DND-41 (cell line): ENCODE results near the gene IFRD1.

Experiments
- ATAC-seq: fragments of 200-7000 bp; cut with Tn5 transposase; 3 replicates; pipeline ENCODE4 v1.9.1; 2021; ENCODE audit warnings: low read depth; ENCODE audit not compliant: insufficient read depth
- DNase-seq: peaks from one replicate; pipeline ENCODE4 v3.0.0-alpha.2; 2020
- H2AFZ ChIP-seq: 2 replicates; pipeline ENCODE4 v1.6.0; 2012; ENCODE audit warnings: low read depth, low read length
- H3K27ac ChIP-seq: 2 replicates; pipeline ENCODE4 v1.5.1; 2012; ENCODE audit warnings: low read length, inconsistent platforms
- H3K27me3 ChIP-seq: fragments of 200-600 bp; sonication (generic); 2 replicates; pipeline ENCODE4 v1.6.0; 2012; ENCODE audit warnings: low read length, mild to moderate bottlenecking, inconsistent platforms; ENCODE audit not compliant: insufficient read depth, poor library complexity
- H3K36me3 ChIP-seq: 2 replicates; pipeline ENCODE4 v1.5.1; 2012; ENCODE audit warnings: low read length, inconsistent platforms; ENCODE audit not compliant: insufficient read depth
- H3K4me1 ChIP-seq: 2 replicates; pipeline ENCODE4 v1.5.1; 2012; ENCODE audit warnings: mild to moderate bottlenecking, low read length; ENCODE audit not compliant: insufficient read depth
- H3K4me2 ChIP-seq: 2 replicates; pipeline ENCODE4 v1.6.0; 2012; ENCODE audit warnings: mild to moderate bottlenecking, moderate library complexity, low read length, inconsistent platforms; ENCODE audit not compliant: insufficient read depth
- H3K4me3 ChIP-seq, 2 experiments: fragments of 200-600 bp in 1 of 2; shearing (Covaris generic) in 1 of 2; 2 replicates each; pipeline ENCODE4 v1.5.1; 2012 to 2016; ENCODE audit warnings: inconsistent platforms in 2 of 2, low read length in 2 of 2, mild to moderate bottlenecking in 2 of 2, low read depth in 1 of 2, moderate library complexity in 1 of 2
- H3K79me2 ChIP-seq: 2 replicates; pipeline ENCODE4 v1.6.0; 2012; ENCODE audit warnings: low read length, inconsistent platforms; ENCODE audit not compliant: insufficient read depth
- H3K9ac ChIP-seq: 2 replicates; pipeline ENCODE4 v1.6.0; 2012; ENCODE audit warnings: low read depth, mild to moderate bottlenecking, inconsistent platforms, low read length, moderate library complexity
- H3K9me3 ChIP-seq: 2 replicates; pipeline ENCODE4 v1.5.1; 2012; ENCODE audit warnings: low read length, moderate library complexity, mild to moderate bottlenecking, inconsistent platforms; ENCODE audit not compliant: insufficient read depth, severe bottlenecking
- H4K20me1 ChIP-seq: 2 replicates; pipeline ENCODE4 v1.6.0; 2012; ENCODE audit warnings: low read length; ENCODE audit not compliant: insufficient read depth
- CTCF ChIP-seq: IDR thresholded peaks from 2 replicates; pipeline ENCODE4 v1.5.1; 2012; ENCODE audit warnings: borderline replicate concordance, low read length, moderate library complexity, mild to moderate bottlenecking; ENCODE audit not compliant: poor library complexity, severe bottlenecking; ENCODE audit errors: extremely low read depth
- EZH2 ChIP-seq: IDR thresholded peaks from 3 replicates; pipeline ENCODE4 v1.6.1; 2012; ENCODE audit warnings: borderline replicate concordance, low read depth, mild to moderate bottlenecking, moderate library complexity, low read length, inconsistent platforms; ENCODE audit not compliant: severe bottlenecking

IFRD1 gene

DNA sequence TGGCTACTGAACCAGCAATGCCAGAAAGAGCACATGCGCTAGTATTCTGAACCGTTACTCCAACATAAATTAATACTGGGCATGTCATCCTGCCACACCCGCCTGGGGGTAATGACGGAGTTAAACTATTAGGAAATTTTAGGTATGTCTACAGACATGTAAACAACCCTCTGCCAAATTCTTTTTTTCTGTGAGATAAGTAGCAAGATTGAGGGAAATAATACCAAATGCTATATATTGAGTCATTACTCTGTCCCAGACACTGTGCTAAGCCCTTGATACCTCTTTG is 37.9 kb downstream of the IFRD1 start:
- no peaks in the 10 kb centered on the region for H3K9me3 ChIP-seq
- no peaks in the 10 kb centered on the region for H4K20me1 ChIP-seq
- no peaks in the 10 kb centered on the region for H3K27me3 ChIP-seq
- no peak overlapping the region for H3K27ac ChIP-seq
- H3K9ac ChIP-seq, result no peak overlapping the region
- TF ChIP-seq CTCF, result no peak
- TF ChIP-seq EZH2, result no peak
- no peak overlapping the region for H3K4me3 ChIP-seq
- H3K79me2 ChIP-seq, result no peaks in the 10 kb centered on the region
- H3K36me3 ChIP-seq, result peaks cover 6% of the 10 kb centered on the region; the same call in 1 of the 2 replicates
- no peak overlapping the region for H2AFZ ChIP-seq
- no peak for ATAC-seq
- DNase-seq, result no peak
- H3K4me2 ChIP-seq, result no peak overlapping the region
- H3K4me1 ChIP-seq, result no peaks in the 10 kb centered on the region

- DNase-seq (no peak), ATAC-seq (no peak)
- Histone ChIP-seq H3K4me1 (no peaks in the 10 kb centered on the region), H3K9me3 (no peaks in the 10 kb centered on the region), H2AFZ (no peak overlapping the region), H3K4me2 (no peak overlapping the region), H3K79me2 (no peaks in the 10 kb centered on the region), H3K36me3 (peaks cover 4% of the 10 kb centered on the region; the same call in 1 of the 2 replicates), H3K4me3 (no peak overlapping the region), H3K9ac (no peak overlapping the region), H3K27ac (no peak overlapping the region), H3K27me3 (no peaks in the 10 kb centered on the region), H4K20me1 (no peaks in the 10 kb centered on the region)
- no peak for TF ChIP-seq CTCF
- TF ChIP-seq EZH2, result no peak
These were observed 41.9 kb downstream of the IFRD1 start for GRCh38 chr7:112492186-112492585.

- H3K27ac ChIP-seq, result no peak overlapping the region
- no peaks in the 10 kb centered on the region for H3K36me3 ChIP-seq
- no peak overlapping the region for H3K4me3 ChIP-seq
- H3K79me2 ChIP-seq, result no peaks in the 10 kb centered on the region
- H4K20me1 ChIP-seq, result no peaks in the 10 kb centered on the region
- H3K4me2 ChIP-seq, result no peak overlapping the region
- no peak overlapping the region for H3K9ac ChIP-seq
- H3K9me3 ChIP-seq, result no peaks in the 10 kb centered on the region
- no peak overlapping the region for H2AFZ ChIP-seq
- ATAC-seq (no peak), DNase-seq (no peak)
- H3K4me1 ChIP-seq, result no peaks in the 10 kb centered on the region
- TF ChIP-seq CTCF, result no peak
- TF ChIP-seq EZH2, result no peak
- H3K27me3 ChIP-seq, result peaks cover 2% of the 10 kb centered on the region
These were observed 44.4 kb downstream of the IFRD1 start for GRCh38 chr7:112494656-112495055.

- H3K4me2 ChIP-seq, result no peak overlapping the region
These were observed 45.0 kb downstream of the IFRD1 start for GRCh38 chr7:112495156-112495788.

More at GRCh38 chr7:112495156-112495788, 45.0 kb downstream of the IFRD1 start:
- Histone ChIP-seq H3K27ac (no peak overlapping the region), H3K4me1 (no peaks in the 10 kb centered on the region), H3K4me3 (no peak overlapping the region), H4K20me1 (no peaks in the 10 kb centered on the region), H3K9ac (no peak overlapping the region), H3K79me2 (no peaks in the 10 kb centered on the region), H2AFZ (no peak overlapping the region), H3K9me3 (no peaks in the 10 kb centered on the region), H3K27me3 (peaks cover 2% of the 10 kb centered on the region), H3K36me3 (no peaks in the 10 kb centered on the region)
- ATAC-seq (no peak), DNase-seq (no peak)
- TF ChIP-seq CTCF (no peak), EZH2 (no peak)
